Measurements from ENCODE around the gene NGRN.

DNA sequence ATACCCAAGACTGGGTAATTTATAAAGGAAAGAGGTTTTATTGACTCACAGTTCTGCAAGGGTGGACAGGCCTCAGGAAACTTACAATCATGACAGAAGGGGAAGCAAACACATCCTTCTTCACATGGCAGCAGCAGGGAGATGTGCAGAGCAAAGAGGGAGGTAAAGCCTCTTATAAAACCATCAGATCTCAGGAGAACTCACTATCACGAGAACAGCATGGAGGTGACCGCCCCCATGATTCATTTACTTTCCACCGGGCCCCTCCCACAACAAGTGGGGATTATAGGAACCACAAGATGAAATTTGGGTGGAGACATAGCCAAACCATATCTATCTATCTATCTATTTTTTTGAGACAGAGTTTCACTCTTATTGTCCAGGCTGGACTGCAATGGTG is 26.1 kb upstream of the NGRN start:
- no peak for TF ChIP-seq POLR2A (IDR thresholded peaks at IDR 0.05; ENCODE audit: low read depth, low read length)
- TF ChIP-seq TAF1 (IDR thresholded peaks at IDR 0.05; ENCODE audit: borderline replicate concordance, low read depth, low read length) = no peak

Measured in GM12892 (cell line).